ENCODE measurements around the gene FBXO40.

Gene FBXO40

DNA sequence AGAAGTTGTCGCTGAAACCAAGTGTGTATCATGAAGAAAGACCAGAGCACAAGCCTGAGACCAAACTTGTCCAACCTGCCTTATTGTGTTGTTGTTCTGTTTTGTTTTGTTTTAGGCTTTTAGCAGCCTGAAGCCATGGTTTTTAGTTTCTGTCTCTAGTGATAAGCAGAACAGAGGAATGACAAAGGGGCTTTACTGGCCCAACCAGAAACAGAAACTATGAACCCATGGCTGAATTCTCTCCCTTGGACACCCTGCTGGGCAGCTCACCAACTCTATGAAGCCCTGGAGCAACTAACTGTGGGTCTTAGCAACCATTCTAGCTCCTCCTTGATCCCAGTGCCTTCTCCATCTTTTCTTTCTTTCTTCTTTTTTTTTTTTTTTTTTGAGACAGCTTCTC is 37.2 kb downstream of the FBXO40 start:
- DNase-seq (ENCODE audit: low read depth) = no peak
- no peak overlapping the region for H3K4me3 ChIP-seq (replicated peaks; ENCODE audit: low read depth, low read length)
- TF ChIP-seq, protein P1, sequence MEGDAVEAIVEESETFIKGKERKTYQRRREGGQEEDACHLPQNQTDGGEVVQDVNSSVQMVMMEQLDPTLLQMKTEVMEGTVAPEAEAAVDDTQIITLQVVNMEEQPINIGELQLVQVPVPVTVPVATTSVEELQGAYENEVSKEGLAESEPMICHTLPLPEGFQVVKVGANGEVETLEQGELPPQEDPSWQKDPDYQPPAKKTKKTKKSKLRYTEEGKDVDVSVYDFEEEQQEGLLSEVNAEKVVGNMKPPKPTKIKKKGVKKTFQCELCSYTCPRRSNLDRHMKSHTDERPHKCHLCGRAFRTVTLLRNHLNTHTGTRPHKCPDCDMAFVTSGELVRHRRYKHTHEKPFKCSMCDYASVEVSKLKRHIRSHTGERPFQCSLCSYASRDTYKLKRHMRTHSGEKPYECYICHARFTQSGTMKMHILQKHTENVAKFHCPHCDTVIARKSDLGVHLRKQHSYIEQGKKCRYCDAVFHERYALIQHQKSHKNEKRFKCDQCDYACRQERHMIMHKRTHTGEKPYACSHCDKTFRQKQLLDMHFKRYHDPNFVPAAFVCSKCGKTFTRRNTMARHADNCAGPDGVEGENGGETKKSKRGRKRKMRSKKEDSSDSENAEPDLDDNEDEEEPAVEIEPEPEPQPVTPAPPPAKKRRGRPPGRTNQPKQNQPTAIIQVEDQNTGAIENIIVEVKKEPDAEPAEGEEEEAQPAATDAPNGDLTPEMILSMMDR (IDR thresholded peaks at IDR 0.05; ENCODE audit: low read length, missing control alignments) = no peak

DNA sequence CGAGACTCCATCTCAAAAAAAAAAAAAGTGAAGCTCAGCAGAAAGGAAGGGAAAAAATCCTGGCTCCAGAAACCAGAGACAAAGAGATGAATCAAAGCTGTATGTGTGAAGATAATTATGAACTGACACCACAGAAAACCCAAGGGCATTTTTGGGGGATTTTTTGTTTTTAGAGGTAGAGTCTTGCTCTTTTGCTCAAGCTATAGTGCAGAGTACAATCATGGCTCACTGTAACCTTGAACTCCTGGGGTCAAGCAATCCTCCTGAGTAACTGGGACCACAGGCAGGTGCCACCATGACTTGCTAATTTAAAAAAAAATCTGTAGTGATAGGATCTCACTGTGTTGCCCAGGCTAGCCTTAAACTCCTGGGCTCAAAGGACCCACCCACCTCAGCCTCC is 44.7 kb downstream of the FBXO40 start:
- H3K4me3 ChIP-seq (replicated peaks; ENCODE audit: low read depth, low read length) = no peak overlapping the region
- DNase-seq (ENCODE audit: low read depth) = no peak
- TF ChIP-seq, protein P1 (IDR thresholded peaks at IDR 0.05; ENCODE audit: low read length, missing control alignments) = no peak

DNA sequence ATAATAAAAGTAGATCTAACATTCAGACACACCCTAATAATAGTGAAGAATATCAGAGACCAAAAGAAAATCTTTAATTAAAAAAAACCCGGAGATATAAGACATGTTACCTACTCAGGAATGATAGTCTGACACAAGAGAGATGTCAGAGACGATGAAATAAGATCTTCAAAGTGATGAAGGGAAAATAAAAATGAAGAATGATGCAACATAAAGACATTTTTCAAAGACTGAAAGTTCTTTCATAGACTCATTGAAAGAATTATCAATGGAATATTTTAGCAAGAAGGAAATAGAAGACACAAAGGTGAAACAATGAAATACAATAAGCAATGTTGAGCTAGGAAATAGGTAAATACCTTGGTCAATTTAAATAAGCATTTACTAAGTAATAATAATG is 47.9 kb downstream of the FBXO40 start:
- no peak overlapping the region for H3K4me3 ChIP-seq (replicated peaks; ENCODE audit: low read depth, low read length)
- TF ChIP-seq, protein P1 (IDR thresholded peaks at IDR 0.05; ENCODE audit: low read length, missing control alignments) = no peak
- no peak for DNase-seq (ENCODE audit: low read depth)

DNA sequence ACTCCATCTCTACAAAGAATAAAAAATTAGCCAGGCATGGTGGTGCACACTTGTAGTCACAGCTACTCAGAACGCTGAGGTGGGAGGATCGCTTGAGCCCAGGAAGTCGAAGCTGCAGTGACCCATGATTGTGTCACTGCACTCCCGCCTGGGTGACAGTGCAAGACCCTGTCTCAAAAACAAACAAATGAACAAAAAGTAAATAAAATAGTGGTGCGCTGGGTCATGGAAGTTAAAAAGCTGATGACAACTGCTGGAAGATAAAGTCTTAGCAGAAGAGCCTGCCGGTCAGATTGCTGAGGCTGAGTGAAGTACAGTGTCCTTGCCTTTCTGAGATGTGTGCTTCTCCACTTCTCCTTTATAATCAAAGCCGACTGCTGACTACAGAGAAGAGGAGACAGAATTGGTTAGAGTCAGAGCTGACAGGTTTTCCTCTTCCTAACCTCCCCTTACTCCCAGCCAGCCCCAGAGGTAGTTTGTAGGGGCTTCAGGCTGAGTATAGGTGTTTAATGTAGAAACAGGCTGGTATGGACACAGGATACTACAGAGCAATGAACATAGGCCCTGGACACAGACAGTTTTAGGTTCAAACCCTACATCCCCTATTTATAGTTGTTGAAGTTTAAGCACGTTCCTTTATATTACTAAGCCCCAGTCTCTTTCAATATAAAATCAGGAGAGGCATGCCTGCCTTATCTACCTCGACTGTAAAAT is 49.6 kb downstream of the FBXO40 start:
- no peak overlapping the region for H3K4me3 ChIP-seq (replicated peaks; ENCODE audit: low read depth, low read length)
- TF ChIP-seq, protein P1 (IDR thresholded peaks at IDR 0.05; ENCODE audit: low read length, missing control alignments) = no peak
- no peak for DNase-seq (ENCODE audit: low read depth)

DNA sequence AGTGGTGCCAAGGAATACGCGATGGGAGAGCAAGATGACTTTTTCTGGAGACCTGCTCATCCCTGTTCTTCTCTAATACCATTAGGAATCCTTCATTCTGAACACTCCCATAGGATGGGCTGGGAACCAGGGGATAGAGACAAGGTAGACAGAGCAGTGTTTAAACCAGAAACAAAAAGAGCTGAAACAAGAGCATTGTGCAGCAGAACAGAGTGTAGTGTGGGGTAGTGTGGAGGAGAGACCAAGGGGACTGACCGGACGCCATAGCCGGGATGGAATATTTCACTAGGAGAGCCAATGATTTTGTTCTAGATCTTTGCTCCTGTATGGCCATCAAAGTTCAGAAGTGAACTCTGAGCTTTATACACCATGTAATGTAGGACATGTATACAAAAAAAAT is 51.9 kb downstream of the FBXO40 start:
- no peak overlapping the region for H3K4me3 ChIP-seq (replicated peaks; ENCODE audit: low read depth, low read length)
- no peak for DNase-seq (ENCODE audit: low read depth)
- TF ChIP-seq, protein P1 (IDR thresholded peaks at IDR 0.05; ENCODE audit: low read length, missing control alignments) = no peak

DNA sequence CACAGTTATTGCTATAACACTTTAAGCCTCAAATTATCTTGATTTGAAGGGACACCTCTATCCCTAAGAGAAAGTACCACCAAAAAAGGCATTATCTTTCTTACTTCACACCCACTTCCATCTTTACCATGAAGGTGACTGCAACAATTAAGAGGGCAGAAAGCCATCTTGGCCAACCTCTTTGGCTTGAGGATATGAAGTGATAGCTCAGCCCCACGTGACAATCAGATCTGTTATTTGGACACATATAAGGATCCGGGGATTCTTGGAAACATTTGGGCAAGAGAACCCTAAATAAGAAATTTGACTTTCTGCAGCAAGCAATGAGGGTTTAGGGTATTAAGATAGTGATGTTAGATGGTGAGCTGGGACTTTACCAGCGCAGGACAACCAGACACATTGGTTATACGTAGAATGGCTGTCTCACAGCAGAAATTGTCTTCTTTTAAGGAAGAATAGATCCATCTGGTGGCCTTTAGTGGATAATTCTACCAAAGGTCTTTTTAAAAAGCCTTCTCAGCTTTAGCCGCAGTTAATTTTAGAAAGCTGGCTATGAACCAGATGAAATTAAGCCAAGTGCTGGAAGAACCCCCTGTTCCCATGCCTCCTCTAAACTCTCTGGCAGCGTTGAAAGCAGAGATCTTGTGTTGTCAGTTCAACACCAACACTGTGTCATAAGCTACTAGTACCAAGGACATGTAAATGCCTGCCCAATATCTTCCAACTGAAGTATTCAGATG is 55.2 kb downstream of the FBXO40 start:
- H3K4me3 ChIP-seq (replicated peaks; ENCODE audit: low read depth, low read length) = no peak overlapping the region
- TF ChIP-seq, protein P1 (IDR thresholded peaks at IDR 0.05; ENCODE audit: low read length, missing control alignments) = no peak
- DNase-seq (ENCODE audit: low read depth) = peak; percentile 47

Measured in fibroblast of pulmonary artery (primary cell).